Nephron (organoid): ENCODE data around the gene TCF12.

Source experiments
- H3K27ac Mint-ChIP-seq, 3 experiments: 2 replicates each; pipeline ENCODE4 v1.8.0; 2020; ENCODE audit warnings: mixed read lengths in 3 of 3, mild to moderate bottlenecking in 2 of 3, moderate library complexity in 1 of 3
- H3K27me3 Mint-ChIP-seq: 2 replicates; pipeline ENCODE4 v1.8.0; 2021; ENCODE audit warnings: low read depth, mild to moderate bottlenecking, moderate library complexity, mixed read lengths
- H3K36me3 Mint-ChIP-seq: 2 replicates; pipeline ENCODE4 v1.8.0; 2020; ENCODE audit warnings: low read depth, mixed read lengths
- H3K4me1 Mint-ChIP-seq: 2 replicates; pipeline ENCODE4 v1.8.0; 2020; ENCODE audit warnings: mixed read lengths
- H3K4me3 Mint-ChIP-seq, 3 experiments: 2 replicates each; pipeline ENCODE4 v1.8.0; 2020; ENCODE audit warnings: mild to moderate bottlenecking in 3 of 3, mixed read lengths in 3 of 3, moderate library complexity in 2 of 3
- H3K9me3 Mint-ChIP-seq: 2 replicates; pipeline ENCODE4 v1.8.0; 2020; ENCODE audit warnings: mixed read lengths
- TF ChIP-seq, protein P1 (sequence below), 3 experiments: fragments of 200-600 bp; sonication (generic); IDR thresholded peaks; one replicate each; pipeline ENCODE4 v1.5.0; 2021; ENCODE audit warnings: antibody characterized with exemption in 3 of 3; ENCODE audit not compliant: unreplicated experiment in 3 of 3

Gene TCF12

DNA sequence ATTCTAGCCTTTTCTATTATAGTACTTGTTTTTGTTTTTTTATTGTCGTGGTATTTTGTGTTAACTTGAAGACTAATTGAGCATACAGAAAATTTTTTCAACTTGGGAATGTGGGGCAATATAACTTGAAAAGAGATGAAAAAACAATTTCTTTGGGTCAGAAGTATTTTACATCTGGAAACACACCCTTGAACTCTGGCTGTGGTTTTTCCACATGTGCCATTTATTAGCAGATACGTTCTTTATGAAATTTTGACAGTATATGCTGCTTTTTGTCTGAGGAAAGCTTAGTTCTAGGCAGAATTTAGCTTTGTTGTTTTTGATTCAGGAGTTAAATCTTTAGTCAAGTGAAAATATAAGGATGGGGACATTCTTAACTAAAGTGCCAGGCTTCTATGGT lies 44.7 kb downstream of the TCF12 start:
- H3K27me3 Mint-ChIP-seq = no peaks in the 10 kb centered on the region
- TF ChIP-seq, protein P1, sequence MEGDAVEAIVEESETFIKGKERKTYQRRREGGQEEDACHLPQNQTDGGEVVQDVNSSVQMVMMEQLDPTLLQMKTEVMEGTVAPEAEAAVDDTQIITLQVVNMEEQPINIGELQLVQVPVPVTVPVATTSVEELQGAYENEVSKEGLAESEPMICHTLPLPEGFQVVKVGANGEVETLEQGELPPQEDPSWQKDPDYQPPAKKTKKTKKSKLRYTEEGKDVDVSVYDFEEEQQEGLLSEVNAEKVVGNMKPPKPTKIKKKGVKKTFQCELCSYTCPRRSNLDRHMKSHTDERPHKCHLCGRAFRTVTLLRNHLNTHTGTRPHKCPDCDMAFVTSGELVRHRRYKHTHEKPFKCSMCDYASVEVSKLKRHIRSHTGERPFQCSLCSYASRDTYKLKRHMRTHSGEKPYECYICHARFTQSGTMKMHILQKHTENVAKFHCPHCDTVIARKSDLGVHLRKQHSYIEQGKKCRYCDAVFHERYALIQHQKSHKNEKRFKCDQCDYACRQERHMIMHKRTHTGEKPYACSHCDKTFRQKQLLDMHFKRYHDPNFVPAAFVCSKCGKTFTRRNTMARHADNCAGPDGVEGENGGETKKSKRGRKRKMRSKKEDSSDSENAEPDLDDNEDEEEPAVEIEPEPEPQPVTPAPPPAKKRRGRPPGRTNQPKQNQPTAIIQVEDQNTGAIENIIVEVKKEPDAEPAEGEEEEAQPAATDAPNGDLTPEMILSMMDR (IDR thresholded peaks at IDR 0.05; ENCODE audit: unreplicated experiment in 3 of 3) = no peak
- H3K9me3 Mint-ChIP-seq = peaks cover 1% of the 10 kb centered on the region
- H3K36me3 Mint-ChIP-seq = peaks cover 3% of the 10 kb centered on the region
- H3K27ac Mint-ChIP-seq = peak overlapping the region; percentile 5 to 75 (median 11)
- H3K4me1 Mint-ChIP-seq = peaks cover 36% of the 10 kb centered on the region
- no peak overlapping the region for H3K4me3 Mint-ChIP-seq

DNA sequence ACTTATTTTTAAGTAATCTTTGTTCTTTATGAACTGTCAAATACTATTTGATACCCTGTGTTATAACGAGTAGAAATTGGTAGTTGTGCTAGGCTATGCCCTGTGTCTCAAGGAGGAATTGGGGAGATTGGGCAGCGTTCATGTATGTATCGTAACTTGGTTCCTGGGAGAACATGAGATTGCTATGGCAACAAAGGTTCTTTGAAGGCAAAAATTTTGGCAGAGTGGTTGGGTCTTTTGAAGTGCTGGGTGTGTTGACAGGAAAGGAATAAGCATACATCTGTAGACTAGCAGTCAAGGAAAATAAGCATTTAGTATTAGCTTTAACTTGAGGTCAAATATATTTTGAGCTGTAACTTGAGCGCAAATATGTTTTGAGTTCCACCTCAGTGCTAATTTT lies 45.3 kb downstream of the TCF12 start:
- Mint-ChIP-seq H3K4me1 (peaks cover 31% of the 10 kb centered on the region), H3K9me3 (no peaks in the 10 kb centered on the region), H3K36me3 (no peaks in the 10 kb centered on the region), H3K27ac (peak overlapping the region; percentile 5 to 75 (median 11)), H3K4me3 (no peak overlapping the region), H3K27me3 (no peaks in the 10 kb centered on the region)
- TF ChIP-seq, protein P1 (IDR thresholded peaks at IDR 0.05; ENCODE audit: unreplicated experiment in 3 of 3) = no peak

DNA sequence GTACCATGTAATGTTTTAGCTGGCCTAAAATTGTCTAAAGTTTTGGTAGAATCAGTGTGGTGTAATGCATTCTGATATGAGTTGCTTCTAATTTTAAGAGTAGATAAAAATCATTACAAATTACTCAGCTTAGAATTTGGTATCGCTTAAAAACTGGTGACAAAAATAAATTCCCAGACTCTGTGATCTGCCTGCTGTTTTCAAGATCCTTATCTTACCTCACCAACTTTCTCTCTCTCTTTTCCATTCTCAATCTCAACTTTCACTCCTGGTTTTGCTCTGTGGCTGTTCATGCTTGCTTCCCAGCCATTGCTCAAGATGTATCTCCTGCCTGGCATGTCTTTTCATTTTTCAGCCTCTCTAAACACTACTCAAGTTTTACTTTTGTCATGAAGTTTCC lies 45.7 kb downstream of the TCF12 start:
- H3K4me3 Mint-ChIP-seq = no peak overlapping the region
- H3K9me3 Mint-ChIP-seq = no peaks in the 10 kb centered on the region
- TF ChIP-seq, protein P1 (IDR thresholded peaks at IDR 0.05; ENCODE audit: unreplicated experiment in 3 of 3) = no peak
- peaks cover 35% of the 10 kb centered on the region for H3K4me1 Mint-ChIP-seq
- H3K36me3 Mint-ChIP-seq = peaks cover 3% of the 10 kb centered on the region
- peak overlapping the region; percentile 1 to 24 (median 5) for H3K27ac Mint-ChIP-seq
- no peaks in the 10 kb centered on the region for H3K27me3 Mint-ChIP-seq

DNA sequence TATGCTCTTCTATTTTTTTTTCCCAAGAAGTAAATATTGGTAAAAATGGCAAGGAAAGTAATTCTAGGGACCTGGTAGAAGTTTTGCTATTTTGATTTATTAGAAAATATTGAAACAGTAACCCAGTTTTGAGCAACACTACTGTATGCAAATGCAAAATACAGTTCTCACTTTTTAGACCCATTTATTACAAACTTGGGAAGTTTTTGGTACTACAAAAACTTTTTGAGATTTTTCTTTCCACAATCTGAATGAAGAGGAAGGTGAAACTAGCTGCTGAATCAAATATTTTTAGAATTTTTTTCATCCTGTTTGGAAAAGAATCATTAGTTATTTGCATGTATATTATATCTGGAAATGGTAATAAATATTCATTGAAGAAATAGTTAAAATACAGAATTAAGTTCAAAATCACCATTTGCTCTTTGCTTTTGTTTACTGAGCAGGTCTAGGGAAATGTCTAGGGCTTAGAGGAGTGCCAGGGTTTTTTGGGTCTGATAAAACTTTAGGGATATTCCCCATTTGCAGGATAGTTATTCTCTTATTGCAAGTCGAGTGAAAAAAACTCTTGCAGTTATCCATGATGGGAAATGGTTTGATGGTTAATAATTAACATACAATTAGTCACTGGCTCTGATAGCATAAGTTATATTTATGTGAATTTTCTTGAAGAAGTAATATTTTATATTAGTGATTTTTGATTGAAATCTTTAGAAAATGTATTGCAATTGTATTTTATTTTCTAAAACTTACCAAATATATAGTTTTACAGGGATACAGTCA lies 47.0 kb downstream of the TCF12 start:
- Mint-ChIP-seq H3K27ac (no peak overlapping the region), H3K27me3 (no peaks in the 10 kb centered on the region), H3K36me3 (peaks cover 10% of the 10 kb centered on the region), H3K4me1 (peaks cover 35% of the 10 kb centered on the region), H3K4me3 (no peak overlapping the region), H3K9me3 (peaks cover 3% of the 10 kb centered on the region)
- TF ChIP-seq, protein P1 (IDR thresholded peaks at IDR 0.05; ENCODE audit: unreplicated experiment in 3 of 3) = no peak

DNA sequence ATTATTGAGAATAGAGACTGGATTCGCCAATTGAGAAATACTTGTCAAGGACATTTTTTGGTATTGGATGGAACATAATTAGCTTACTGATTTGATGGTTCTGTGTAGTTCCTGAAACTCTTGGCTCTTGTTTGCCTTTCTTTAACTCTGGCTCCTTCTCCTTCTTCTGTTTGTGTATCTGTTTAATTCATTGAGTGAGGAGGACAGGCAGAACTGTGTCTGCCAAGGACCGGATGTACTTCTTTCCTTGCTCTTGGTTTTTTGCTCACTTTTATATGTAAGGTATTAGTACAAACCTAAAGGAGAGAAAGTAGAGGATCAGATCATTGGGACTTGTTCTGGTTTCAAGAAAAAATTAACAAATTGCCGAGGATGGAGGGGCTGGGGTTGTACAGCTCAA lies 48.9 kb downstream of the TCF12 start:
- Mint-ChIP-seq H3K9me3 (peaks cover 3% of the 10 kb centered on the region), H3K27ac (peak overlapping the region in 1 of 3 experiments; percentile 26), H3K36me3 (peaks cover 10% of the 10 kb centered on the region), H3K27me3 (no peaks in the 10 kb centered on the region), H3K4me1 (peaks cover 39% of the 10 kb centered on the region), H3K4me3 (no peak overlapping the region)
- TF ChIP-seq, protein P1 (IDR thresholded peaks at IDR 0.05; ENCODE audit: unreplicated experiment in 3 of 3) = no peak

DNA sequence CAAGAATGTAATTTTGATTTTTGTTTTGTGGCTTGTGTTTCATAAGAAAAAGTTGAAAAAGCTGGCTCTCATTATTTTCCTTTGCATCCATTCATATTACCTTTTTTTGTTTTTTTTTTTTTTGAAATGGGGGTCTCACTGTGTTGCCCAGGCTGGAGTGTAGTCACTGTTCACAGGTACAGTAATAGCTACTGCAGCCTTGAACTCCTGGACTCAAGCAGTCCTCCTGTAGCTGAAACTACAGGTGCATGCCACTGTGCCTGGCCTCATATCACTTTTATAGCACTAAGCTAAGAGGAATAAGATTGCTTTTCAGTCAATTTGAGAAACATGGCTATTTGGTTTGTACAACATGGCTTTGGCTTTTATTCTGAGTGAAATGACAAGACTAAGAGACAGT lies 49.8 kb downstream of the TCF12 start:
- TF ChIP-seq, protein P1 (IDR thresholded peaks at IDR 0.05; ENCODE audit: unreplicated experiment in 3 of 3) = no peak
- Mint-ChIP-seq H3K4me3 (no peak overlapping the region), H3K9me3 (peaks cover 3% of the 10 kb centered on the region), H3K36me3 (peaks cover 10% of the 10 kb centered on the region), H3K4me1 (peaks cover 34% of the 10 kb centered on the region), H3K27ac (no peak overlapping the region), H3K27me3 (no peaks in the 10 kb centered on the region)
